ENCODE data around the gene GALNT14.

GALNT14 gene

GRCh38 chr2:30971231-30972025 is 166.8 kb downstream of the GALNT14 start:
- DNase-seq, result no peak
- Histone ChIP-seq H3K36me3 (ENCODE audit: insufficient read depth, low read length) (no peaks in the 10 kb centered on the region), H3K9ac (ENCODE audit: low read depth, low read length) (no peak overlapping the region), H3K4me1 (ENCODE audit: insufficient read depth, low read length) (no peaks in the 10 kb centered on the region), H3K4me3 (ENCODE audit: low read depth in 1 of 2, low read length in 2 of 2) (no peak overlapping the region), H3K9me3 (ENCODE audit: insufficient read depth, low read length, severe bottlenecking) (no peaks in the 10 kb centered on the region), H3K79me2 (ENCODE audit: insufficient read depth, low read length) (no peaks in the 10 kb centered on the region), H2AFZ (ENCODE audit: low read depth, low read length) (no peak overlapping the region), H3K27ac (ENCODE audit: low read length) (no peak overlapping the region), H3K4me2 (ENCODE audit: insufficient read depth, low read length) (no peak overlapping the region), H4K20me1 (ENCODE audit: insufficient read depth, low read length) (no peaks in the 10 kb centered on the region), H3K27me3 (ENCODE audit: insufficient read depth, low read length, poor library complexity) (peaks cover 12% of the 10 kb centered on the region)
- TF ChIP-seq, protein P1, sequence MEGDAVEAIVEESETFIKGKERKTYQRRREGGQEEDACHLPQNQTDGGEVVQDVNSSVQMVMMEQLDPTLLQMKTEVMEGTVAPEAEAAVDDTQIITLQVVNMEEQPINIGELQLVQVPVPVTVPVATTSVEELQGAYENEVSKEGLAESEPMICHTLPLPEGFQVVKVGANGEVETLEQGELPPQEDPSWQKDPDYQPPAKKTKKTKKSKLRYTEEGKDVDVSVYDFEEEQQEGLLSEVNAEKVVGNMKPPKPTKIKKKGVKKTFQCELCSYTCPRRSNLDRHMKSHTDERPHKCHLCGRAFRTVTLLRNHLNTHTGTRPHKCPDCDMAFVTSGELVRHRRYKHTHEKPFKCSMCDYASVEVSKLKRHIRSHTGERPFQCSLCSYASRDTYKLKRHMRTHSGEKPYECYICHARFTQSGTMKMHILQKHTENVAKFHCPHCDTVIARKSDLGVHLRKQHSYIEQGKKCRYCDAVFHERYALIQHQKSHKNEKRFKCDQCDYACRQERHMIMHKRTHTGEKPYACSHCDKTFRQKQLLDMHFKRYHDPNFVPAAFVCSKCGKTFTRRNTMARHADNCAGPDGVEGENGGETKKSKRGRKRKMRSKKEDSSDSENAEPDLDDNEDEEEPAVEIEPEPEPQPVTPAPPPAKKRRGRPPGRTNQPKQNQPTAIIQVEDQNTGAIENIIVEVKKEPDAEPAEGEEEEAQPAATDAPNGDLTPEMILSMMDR (IDR thresholded peaks at IDR 0.05; ENCODE audit: borderline replicate concordance, extremely low read depth, low read length, poor library complexity, severe bottlenecking), result no peak
- TF ChIP-seq EZH2 (IDR thresholded peaks at IDR 0.05; ENCODE audit: borderline replicate concordance, low read depth, low read length, severe bottlenecking), result no peak
- ATAC-seq (ENCODE audit: insufficient read depth, low read depth), result no peak

- H4K20me1 ChIP-seq (ENCODE audit: insufficient read depth, low read length), result no peaks in the 10 kb centered on the region
- TF ChIP-seq, protein P1 (IDR thresholded peaks at IDR 0.05; ENCODE audit: borderline replicate concordance, extremely low read depth, low read length, poor library complexity, severe bottlenecking), result no peak
- no peak for TF ChIP-seq EZH2 (IDR thresholded peaks at IDR 0.05; ENCODE audit: borderline replicate concordance, low read depth, low read length, severe bottlenecking)
- no peaks in the 10 kb centered on the region for H3K36me3 ChIP-seq (ENCODE audit: insufficient read depth, low read length)
- no peaks in the 10 kb centered on the region for H3K9me3 ChIP-seq (ENCODE audit: insufficient read depth, low read length, severe bottlenecking)
- no peak overlapping the region for H3K4me3 ChIP-seq (ENCODE audit: low read depth in 1 of 2, low read length in 2 of 2)
- H3K79me2 ChIP-seq (ENCODE audit: insufficient read depth, low read length), result no peaks in the 10 kb centered on the region
- no peak overlapping the region for H2AFZ ChIP-seq (ENCODE audit: low read depth, low read length)
- peaks cover 9% of the 10 kb centered on the region for H3K27me3 ChIP-seq (ENCODE audit: insufficient read depth, low read length, poor library complexity)
- H3K4me2 ChIP-seq (ENCODE audit: insufficient read depth, low read length), result no peak overlapping the region
- no peak overlapping the region for H3K27ac ChIP-seq (ENCODE audit: low read length)
- no peaks in the 10 kb centered on the region for H3K4me1 ChIP-seq (ENCODE audit: insufficient read depth, low read length)
- no peak for ATAC-seq (ENCODE audit: insufficient read depth, low read depth)
- no peak overlapping the region for H3K9ac ChIP-seq (ENCODE audit: low read depth, low read length)
- no peak for DNase-seq
Measured at GRCh38 chr2:30968660-30969397, 169.4 kb downstream of the GALNT14 start.

GRCh38 chr2:30966786-30967185 is 171.5 kb downstream of the GALNT14 start:
- no peaks in the 10 kb centered on the region for H3K79me2 ChIP-seq (ENCODE audit: insufficient read depth, low read length)
- no peak overlapping the region for H3K4me2 ChIP-seq (ENCODE audit: insufficient read depth, low read length)
- TF ChIP-seq, protein P1 (IDR thresholded peaks at IDR 0.05; ENCODE audit: borderline replicate concordance, extremely low read depth, low read length, poor library complexity, severe bottlenecking), result no peak
- TF ChIP-seq EZH2 (IDR thresholded peaks at IDR 0.05; ENCODE audit: borderline replicate concordance, low read depth, low read length, severe bottlenecking), result no peak

More at GRCh38 chr2:30966786-30967185, 171.5 kb downstream of the GALNT14 start:
- no peak overlapping the region for H3K27ac ChIP-seq (ENCODE audit: low read length)
- H2AFZ ChIP-seq (ENCODE audit: low read depth, low read length), result no peak overlapping the region
- H3K9me3 ChIP-seq (ENCODE audit: insufficient read depth, low read length, severe bottlenecking), result no peaks in the 10 kb centered on the region
- H3K4me1 ChIP-seq (ENCODE audit: insufficient read depth, low read length), result no peaks in the 10 kb centered on the region
- no peak overlapping the region for H3K4me3 ChIP-seq (ENCODE audit: low read depth in 1 of 2, low read length in 2 of 2)
- no peak for DNase-seq
- no peak for ATAC-seq (ENCODE audit: insufficient read depth, low read depth)
- peaks cover 9% of the 10 kb centered on the region for H3K27me3 ChIP-seq (ENCODE audit: insufficient read depth, low read length, poor library complexity)
- no peaks in the 10 kb centered on the region for H3K36me3 ChIP-seq (ENCODE audit: insufficient read depth, low read length)
- H3K9ac ChIP-seq (ENCODE audit: low read depth, low read length), result no peak overlapping the region
- H4K20me1 ChIP-seq (ENCODE audit: insufficient read depth, low read length), result no peaks in the 10 kb centered on the region
